Esophagus mucosa (tissue), 1 donor: Measurements from ENCODE around the gene LRRTM4. TPM values are rescaled to one million over a fixed set of nuclear protein-coding genes. Genes with fewer than 3 reads are reported as not detected.

Source experiments
- ATAC-seq: fragments of 200-7000 bp; cut with Tn5 transposase; one replicate; pipeline ENCODE4 v1.9.1; 2020
- total RNA-seq: library from RNA; stranded (reverse); gene quantifications from one replicate; pipeline ENCODE4 v1.2.4, GENCODE V29; 2023
- donor health status: DM: yes; HTN: yes; CAD: no.

The LRRTM4 gene
- not detected for total RNA-seq

GRCh38 chr2:77521931-77522470, at the start of gene LRRTM4:
LRRTM4 (minus strand) TSS chr2:77522376.
- ATAC-seq = no peak

DNA sequence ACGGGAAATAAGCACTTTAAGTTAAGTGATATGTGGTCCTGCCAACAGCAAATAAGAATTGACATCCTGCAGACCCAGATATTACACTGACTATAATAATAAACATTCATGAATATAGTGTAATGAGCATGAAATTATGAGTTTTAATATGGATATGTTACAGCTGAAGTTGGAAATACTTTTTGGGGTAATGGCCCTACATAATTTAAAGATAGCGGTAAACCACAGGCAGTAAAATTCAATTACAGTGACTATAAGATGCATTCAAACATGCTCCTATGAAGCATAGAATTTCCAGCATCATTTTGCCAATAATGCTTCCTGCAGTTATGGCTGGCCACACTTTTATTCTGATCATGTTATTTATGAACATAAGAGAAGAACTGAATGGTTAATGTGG, 49.4 kb upstream of the LRRTM4 start:
- ATAC-seq = no peak

GRCh38 chr2:77567723-77568122, 45.5 kb upstream of the LRRTM4 start:
- ATAC-seq = no peak

- no peak for ATAC-seq
Observed at GRCh38 chr2:77566582-77566981, 44.4 kb upstream of the LRRTM4 start.

DNA sequence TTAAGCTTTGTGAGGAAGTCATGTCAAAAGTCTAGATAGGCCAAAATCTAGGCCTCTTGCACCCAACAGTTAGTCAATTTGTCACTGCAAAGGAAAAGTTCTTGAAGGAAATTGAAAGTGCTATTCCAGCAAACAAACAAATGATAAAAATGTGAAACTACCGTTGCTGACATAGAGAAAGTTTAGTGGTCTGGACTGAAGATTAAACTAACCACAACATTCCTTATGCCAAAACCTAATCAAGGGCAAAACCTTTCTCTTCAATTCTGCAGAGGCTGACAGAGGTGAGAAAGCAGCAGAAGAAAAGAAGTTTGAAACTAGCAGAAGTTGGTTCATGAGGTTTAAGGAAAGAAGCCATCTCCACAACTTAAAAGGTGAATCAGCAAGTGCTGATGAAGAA, 44.0 kb upstream of the LRRTM4 start:
- no peak for ATAC-seq

GRCh38 chr2:77552956-77553355, 30.8 kb upstream of the LRRTM4 start:
- no peak for ATAC-seq

GRCh38 chr2:77538031-77538430, 15.9 kb upstream of the LRRTM4 start:
- ATAC-seq = no peak

DNA sequence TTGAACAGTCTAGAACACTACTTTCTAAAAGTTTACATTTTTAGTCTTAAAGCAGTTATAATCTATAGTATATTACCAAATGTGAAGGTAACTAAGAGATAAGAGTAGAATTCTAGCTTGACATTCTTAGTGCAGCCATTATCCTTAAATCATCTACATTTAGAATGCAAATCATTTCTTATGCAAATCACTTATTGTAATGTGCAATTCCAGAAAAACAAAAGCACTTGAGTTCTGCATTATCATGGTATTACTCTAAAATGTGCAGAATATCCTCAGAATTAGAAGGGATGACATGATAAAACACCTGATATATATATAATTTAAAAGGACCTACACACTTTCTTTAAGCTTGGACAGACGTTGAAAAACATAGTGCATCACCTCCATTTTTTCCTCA, 712 bp upstream of the LRRTM4 start:
- ATAC-seq = no peak

GRCh38 chr2:77521548-77521891, 656 bp downstream of the LRRTM4 start:
- ATAC-seq = no peak

GRCh38 chr2:77520641-77521547, 1.3 kb downstream of the LRRTM4 start:
- ATAC-seq = no peak

DNA sequence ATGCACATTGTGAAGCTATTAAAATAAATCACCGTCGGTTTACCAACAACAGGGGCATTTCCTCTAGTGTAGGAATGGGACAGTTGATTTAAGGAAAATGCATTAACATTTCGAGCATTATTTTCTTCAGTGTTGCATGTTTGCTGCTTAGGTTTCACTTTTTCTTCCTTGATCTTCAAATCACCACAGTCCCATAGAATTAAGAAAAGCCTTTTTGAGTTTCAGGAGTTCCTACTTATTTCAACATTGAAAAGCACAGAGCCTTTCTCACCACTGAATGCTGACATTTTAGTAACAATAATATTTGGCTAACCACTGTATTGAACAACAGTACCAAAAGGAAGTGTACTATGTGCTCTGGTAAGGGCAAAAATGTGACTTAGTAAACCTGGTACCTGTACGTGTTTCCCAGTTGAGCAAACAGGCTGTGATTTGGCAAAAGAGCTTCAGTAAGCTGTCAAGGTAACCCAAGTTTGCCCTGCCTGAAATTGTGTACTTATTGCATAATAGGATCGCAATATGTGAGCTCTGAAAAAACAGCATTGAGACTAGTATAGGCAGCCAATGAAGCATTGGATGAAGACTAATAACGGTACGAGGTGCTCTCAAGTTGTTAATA, 2.2 kb downstream of the LRRTM4 start:
- ATAC-seq = no peak

DNA sequence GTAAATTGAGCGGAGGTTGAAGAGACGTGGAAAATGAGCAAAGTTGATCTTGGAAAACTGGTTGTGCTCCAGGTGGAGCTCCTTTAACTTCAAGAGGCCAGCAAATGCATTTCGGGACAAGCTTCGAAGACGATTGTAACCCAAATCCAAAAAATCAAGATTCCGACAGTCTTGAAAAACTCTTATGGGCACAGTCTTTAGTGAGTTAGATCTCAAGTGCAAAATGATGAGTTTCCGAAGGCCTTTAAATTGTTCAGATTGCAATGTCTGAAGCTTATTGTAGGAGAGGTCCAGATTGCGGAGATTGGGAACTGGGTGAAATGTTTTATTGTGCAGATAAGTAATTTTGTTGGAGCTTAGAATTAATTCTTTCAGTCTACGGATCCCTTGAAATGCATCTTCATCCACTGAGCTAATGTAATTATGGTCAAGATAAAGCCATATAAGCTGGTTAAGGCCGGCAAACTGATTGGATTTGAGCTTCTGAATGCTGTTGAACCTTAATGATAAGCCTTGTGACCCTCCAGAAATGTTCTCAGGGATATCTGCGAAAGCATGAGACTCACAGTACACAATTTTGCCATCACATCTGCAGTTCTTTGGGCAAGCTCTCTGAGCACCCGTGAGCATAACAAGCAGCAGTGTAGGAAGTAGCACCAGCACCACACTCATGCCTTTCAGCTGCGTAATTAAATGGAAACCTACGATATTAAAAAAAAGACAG, 2.9 kb downstream of the LRRTM4 start:
- ATAC-seq = no peak

- ATAC-seq = no peak
Observed at GRCh38 chr2:77518311-77518710, 3.9 kb downstream of the LRRTM4 start.

GRCh38 chr2:77513191-77513590, 9.0 kb downstream of the LRRTM4 start:
- no peak for ATAC-seq

DNA sequence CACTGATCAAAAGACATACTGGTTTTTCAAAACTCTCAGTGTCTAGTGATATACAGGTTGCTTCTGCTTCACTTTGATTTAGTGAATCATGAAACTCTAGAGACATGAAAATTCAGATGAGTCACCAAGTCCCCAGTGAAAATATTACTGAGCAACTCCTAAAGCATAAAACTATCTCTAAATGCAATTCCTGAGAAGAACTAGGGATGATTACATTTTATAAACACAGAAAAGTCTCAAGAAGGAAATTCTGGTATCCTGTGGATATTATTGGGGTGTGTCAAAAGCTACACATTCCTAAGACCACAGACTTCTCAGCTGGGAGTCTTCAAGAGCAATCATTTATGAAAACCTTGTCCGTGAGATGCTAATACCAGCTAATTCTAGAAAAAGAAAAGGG, 9.7 kb downstream of the LRRTM4 start:
- ATAC-seq = no peak

- no peak for ATAC-seq
Observed at GRCh38 chr2:77508511-77508910, 13.7 kb downstream of the LRRTM4 start.

DNA sequence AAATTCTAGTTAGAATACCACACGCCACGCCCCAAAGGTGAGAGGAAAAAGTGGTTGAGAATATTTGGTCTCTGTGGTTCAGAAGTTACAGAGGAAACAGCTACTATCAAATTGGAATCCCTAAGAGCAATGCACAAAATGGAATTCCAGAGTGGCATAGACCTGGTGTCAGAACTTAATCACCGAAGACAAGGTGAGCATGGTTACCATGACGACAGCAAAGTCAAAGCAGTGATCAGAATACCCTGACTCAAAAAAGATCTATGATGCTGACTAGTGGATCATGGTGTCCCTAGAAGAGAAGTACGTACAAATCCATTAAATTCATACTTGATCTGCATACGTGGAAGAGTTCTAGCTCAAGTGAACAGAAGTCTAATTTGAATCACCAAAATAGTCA, 14.5 kb downstream of the LRRTM4 start:
- ATAC-seq = no peak

DNA sequence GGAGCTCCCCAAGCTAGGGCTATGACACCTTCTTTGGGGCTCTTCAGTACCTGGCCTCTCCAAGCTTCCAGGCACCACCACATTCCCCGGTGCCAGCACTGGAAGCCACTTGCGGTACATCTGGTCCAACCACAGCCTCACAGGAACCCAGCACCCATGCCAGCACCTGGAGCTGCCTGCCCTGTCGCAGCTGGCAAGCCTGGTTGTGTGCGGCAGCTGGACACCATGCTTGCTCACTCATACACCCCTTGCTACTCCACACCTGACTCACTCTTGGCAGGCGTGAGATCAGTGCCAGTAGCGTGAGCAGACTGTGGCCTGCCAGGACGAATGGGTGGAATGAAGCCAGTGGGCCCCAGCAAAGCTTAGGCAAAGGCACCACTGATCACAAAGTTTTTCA, 34.0 kb downstream of the LRRTM4 start:
- ATAC-seq = no peak

DNA sequence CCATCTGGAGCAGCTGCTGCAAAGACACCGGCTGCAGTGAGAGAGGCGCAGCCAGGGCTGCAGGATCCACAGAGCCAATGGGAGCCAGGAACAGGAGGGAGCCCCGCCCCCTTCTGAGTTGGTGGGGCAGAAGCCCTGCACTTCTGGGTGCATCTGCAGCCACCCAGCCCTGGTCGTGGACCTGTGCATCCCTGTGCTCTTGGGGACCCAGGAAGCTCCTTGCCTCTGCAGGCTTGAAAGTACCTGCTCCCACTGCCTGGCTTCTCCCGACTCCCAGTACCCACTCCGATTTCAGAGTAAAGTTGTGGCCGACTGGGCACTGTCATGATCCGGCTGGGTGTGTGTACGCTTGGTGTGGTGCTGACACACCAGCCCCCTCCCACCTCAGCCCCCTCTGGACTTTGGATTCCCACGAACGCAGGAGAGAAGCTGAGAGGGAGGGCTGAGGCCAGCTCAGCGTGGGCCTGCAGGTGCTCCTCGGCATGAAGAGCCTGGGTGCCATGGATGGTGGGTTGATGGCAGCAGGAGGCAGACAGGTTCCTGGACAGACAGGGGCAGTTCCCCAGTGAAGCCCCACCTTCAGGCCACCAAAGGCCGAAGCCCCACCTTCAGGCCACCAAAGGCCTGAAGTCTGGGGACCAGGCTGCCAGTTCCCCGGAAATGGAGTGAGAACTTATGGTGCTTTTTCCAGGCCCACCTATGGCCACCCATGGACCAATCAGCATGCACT, 34.9 kb downstream of the LRRTM4 start:
- no peak for ATAC-seq

DNA sequence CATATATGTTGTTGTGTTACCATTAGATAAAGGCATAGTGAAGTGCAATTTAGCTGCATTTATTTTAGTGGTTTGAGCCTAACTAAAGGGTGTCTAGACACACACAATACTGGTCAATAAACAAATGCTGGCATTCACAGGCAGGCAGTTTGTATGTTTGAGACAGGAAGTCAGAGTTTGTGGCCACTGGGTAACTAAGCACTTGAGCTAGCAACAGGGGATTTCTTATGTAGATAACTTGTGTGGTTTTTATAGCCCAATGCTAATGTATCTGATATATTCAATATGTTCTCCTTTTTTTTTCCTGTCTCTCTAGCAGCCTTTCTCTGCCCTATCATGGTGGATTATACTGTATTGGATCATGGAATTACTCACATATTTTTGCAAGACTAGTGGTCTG, 38.1 kb downstream of the LRRTM4 start:
- ATAC-seq = no peak

- ATAC-seq = no peak
Observed at GRCh38 chr2:77479895-77480294, 42.3 kb downstream of the LRRTM4 start.

DNA sequence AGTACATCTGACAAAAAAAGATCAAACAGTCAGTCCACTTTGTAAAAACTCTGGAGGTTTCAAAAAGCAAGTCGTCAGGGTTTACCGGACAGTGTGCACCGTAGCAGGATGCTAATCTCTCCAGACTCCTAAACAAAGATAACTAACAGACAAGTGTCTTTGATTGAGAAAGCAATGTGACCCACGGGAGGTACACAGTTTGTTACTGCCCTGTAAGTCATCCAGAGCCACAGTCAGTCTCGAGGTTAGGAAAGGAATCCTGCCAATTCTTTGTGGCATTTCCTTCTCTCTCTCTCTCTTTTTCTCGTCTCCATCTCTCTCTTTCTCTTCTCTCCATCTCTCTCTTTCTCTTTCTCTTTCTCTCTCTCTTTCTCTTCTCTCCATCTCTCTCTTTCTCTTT, 42.8 kb downstream of the LRRTM4 start:
- ATAC-seq = no peak

GRCh38 chr2:77470096-77470495, 52.1 kb downstream of the LRRTM4 start:
- no peak for ATAC-seq
